H1 (cell line): ENCODE measurements around the gene CRIP1. TPM values are rescaled to one million over a fixed set of nuclear protein-coding genes. Genes with fewer than 3 reads are reported as not detected.

ENCODE experiments used
- BRCA1 ChIP-seq: IDR thresholded peaks from 2 replicates; pipeline ENCODE4 v1.6.1; 2012; ENCODE audit warnings: low read depth, low read length, improper control_type of control experiment
- EGR1 ChIP-seq: IDR thresholded peaks from 2 replicates; pipeline ENCODE4 v1.6.1; 2011; ENCODE audit warnings: low read depth, low read length, borderline replicate concordance
- TEAD4 ChIP-seq: IDR thresholded peaks from 2 replicates; pipeline ENCODE4 v1.6.1; 2012; ENCODE audit warnings: low read depth, low read length, inconsistent platforms, mixed read lengths
- polyA plus RNA-seq, 7 experiments: library from polyadenylated mRNA; depleted of rRNA in 3 of 7; stranded (reverse) in 5 of 7; unstranded in 2 of 7; fragments of >200 nt in 5 of 7; fragments of 200-250 nt in 2 of 7; gene quantifications; 1 replicate in 5 of 7; 2 replicates in 1 of 7; 4 replicates in 1 of 7; pipeline versions ENCODE4 v1.2.1 to v1.2.3, GENCODE V29; 2011 to 2013; ENCODE audit warnings: missing spikeins in 2 of 7, mixed read lengths in 2 of 7
- total RNA-seq: library from RNA; stranded (reverse); fragmentation: NEBNext Ultra II Directional; extraction: Animal tissue kit (Norgen Biotek cat#: 25700); gene quantifications from 2 replicates; pipeline ENCODE4 v1.2.1, GENCODE V29; 2021

Gene CRIP1
- total and polyA plus RNA-seq, 2 of the 8 experiments (the other 6 are each of a cell fraction or from before 2014, with no cell fraction given) = 1.2 to 2.2 TPM

GRCh38 chr14:105442125-105442524 is 44.6 kb upstream of the CRIP1 start (continued):
- no peak for TF ChIP-seq TEAD4
- no peak for TF ChIP-seq BRCA1
- no peak for TF ChIP-seq EGR1
